Measurements from ENCODE around the gene RAB5B.

RAB5B gene

DNA sequence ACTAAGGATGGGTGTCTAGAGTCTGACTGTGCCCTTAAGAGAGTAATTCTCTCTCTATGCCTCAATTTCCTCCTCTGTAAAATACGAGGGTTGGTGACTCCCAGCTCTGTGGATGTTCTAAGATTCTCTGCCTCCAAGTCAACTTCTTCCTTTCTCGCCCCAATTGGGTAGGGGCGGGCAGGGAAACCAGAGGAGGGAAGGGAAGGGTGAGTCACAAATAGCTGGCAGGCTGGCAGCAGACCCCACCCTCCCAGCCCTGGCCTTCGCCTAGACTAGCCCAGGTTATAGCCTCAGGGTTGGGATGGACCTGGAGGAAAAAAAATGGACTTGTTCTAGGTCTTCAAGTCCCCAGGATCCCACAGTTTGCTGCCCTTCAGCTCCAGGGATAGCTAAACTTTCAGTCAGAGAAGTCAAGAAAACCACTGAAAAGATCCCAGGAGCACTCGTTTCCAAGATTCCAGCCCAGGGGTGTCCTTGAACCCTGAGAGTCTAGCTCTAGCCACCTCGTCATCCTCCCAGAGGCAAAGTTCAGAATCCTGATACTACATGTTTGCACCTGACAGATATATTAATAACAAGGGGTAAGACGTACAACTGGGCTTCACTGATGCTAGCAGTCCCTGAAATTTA is 40.6 kb upstream of the RAB5B start:
- Histone ChIP-seq H3K4me1 (ENCODE audit: control insufficient read depth, insufficient read depth, low read length) (peaks cover 15% of the 10 kb centered on the region), H3K9ac (ENCODE audit: low read length) (no peak overlapping the region), H3K27ac (ENCODE audit: low read depth, low read length) (no peak overlapping the region), H3K27me3 (ENCODE audit: control insufficient read depth, insufficient read depth, low read length) (no peaks in the 10 kb centered on the region), H3K4me3 (ENCODE audit: low read length) (peak overlapping the region; percentile 90), H3K36me3 (ENCODE audit: control insufficient read depth, insufficient read depth, low read length) (no peaks in the 10 kb centered on the region)

DNA sequence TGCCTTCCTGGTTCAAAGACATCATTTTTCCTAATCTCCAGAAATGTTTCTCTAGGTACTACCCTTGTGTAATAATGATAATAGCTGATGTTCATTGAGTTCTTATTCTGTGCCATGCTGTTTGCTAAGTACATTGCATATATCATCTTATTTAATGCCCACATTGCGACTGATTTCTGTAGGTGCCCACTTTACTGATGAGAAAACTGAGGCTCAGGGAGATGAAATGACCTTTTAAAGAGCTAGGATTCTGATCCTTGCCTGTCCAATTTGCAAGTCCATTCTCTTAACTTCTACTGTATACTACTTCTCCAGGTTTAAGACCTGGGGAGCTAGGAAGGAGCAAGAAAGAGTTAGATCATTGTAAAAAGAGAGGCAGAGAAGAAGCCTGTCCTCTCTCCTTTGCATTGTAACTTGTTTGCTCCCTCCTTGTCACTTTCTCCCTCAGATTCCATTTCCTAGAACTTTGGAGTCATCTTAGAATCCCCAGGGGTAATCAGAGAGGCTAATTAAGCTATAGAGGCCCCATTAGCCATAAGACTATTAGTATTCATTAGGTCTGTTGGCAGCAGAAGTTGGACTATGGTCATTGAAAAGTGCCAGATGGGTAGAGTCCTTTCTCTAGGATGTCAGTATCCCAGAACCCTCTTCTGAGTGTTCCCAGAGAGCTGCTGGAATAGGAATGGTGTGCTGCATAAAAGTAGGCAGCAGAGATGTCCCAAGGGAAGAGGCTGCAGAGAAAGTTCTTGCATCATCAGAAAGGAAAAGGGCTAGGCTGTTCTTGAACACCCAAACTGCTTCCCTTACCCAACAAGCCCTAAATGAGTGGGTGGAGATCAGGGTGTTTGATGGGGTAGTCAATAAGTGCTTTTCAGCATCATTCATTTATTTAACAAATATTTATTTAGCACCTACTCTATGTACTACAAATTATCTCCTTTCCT is 39.8 kb upstream of the RAB5B start:
- Histone ChIP-seq H3K36me3 (ENCODE audit: control insufficient read depth, insufficient read depth, low read length) (no peaks in the 10 kb centered on the region), H3K4me1 (ENCODE audit: control insufficient read depth, insufficient read depth, low read length) (peaks cover 15% of the 10 kb centered on the region), H3K27me3 (ENCODE audit: control insufficient read depth, insufficient read depth, low read length) (no peaks in the 10 kb centered on the region), H3K9ac (ENCODE audit: low read length) (no peak overlapping the region), H3K27ac (ENCODE audit: low read depth, low read length) (no peak overlapping the region), H3K4me3 (ENCODE audit: low read length) (no peak overlapping the region)

DNA sequence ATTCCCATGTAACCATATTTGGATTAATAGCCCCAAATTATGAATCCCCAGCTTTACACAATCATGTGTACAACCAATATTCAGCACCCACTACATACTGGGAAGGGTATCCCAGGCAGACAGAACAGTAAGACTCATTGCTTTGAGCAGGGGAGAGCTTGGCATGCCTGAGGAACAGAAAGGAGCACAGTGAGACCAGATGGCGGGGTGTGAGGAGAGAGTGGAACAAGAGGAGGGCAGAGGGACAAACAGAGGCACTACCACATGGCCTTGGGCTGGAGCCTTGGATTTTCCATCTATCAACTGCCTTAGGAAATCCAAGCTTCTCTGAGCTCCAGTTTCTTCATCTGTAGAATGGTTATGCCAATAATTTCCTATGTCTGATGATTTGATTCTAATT is 39.1 kb upstream of the RAB5B start:
- Histone ChIP-seq H3K4me1 (ENCODE audit: control insufficient read depth, insufficient read depth, low read length) (peaks cover 15% of the 10 kb centered on the region), H3K9ac (ENCODE audit: low read length) (no peak overlapping the region), H3K36me3 (ENCODE audit: control insufficient read depth, insufficient read depth, low read length) (no peaks in the 10 kb centered on the region), H3K27me3 (ENCODE audit: control insufficient read depth, insufficient read depth, low read length) (no peaks in the 10 kb centered on the region), H3K4me3 (ENCODE audit: low read length) (no peak overlapping the region), H3K27ac (ENCODE audit: low read depth, low read length) (no peak overlapping the region)

DNA sequence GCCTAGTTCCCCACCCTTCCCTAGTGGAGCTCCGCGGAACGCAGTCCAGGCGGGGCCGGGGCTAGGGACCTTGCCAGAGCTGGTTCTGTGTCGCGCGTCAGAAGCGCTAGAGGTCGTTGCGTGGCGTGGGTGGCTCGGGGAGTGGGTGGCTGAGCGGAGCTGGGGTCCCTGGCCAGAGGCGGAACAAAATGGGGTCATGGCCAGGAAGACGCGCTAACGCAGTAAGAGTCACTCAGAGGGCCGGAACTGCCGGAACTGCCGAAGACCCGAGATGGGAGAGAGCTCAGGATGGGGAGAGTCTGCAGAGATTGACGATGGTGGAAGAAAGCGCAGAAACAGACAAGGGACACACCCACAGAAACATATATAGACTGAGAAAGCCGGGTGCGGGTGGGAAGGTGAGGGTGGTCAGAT is 38.1 kb upstream of the RAB5B start:
- no peak overlapping the region for H3K9ac ChIP-seq (ENCODE audit: low read length)

DNA sequence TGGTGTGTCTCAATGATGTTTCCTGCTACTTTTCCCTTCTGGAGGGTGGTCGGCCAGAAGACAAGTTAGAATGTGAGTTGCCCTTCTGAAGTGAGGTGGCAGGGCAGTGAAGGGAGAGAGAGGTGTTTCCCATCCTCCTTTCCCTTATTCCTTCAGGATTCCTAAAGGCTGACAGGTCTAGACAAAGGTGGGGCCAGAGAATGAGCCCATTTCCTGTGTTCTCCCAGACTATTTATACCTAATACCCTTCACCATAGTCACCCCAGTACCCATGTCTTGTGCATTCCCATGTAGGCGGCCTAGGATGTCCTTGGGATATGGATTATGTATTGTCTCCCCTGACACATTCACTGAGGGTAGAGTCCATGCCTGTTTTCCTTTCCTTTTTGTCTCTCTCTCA is 35.9 kb upstream of the RAB5B start:
- H3K27ac ChIP-seq (ENCODE audit: low read depth, low read length): no peak overlapping the region
- H3K36me3 ChIP-seq (ENCODE audit: control insufficient read depth, insufficient read depth, low read length): peaks cover 5% of the 10 kb centered on the region
- no peak overlapping the region for H3K4me3 ChIP-seq (ENCODE audit: low read length)
- no peak overlapping the region for H3K9ac ChIP-seq (ENCODE audit: low read length)
- H3K27me3 ChIP-seq (ENCODE audit: control insufficient read depth, insufficient read depth, low read length): no peaks in the 10 kb centered on the region
- peaks cover 1% of the 10 kb centered on the region for H3K4me1 ChIP-seq (ENCODE audit: control insufficient read depth, insufficient read depth, low read length)

More for the DNA sequence above, 38.1 kb upstream of the RAB5B start:
- Histone ChIP-seq H3K27ac (ENCODE audit: low read depth, low read length) (no peak overlapping the region), H3K4me1 (ENCODE audit: control insufficient read depth, insufficient read depth, low read length) (peaks cover 12% of the 10 kb centered on the region), H3K4me3 (ENCODE audit: low read length) (peak overlapping the region; percentile 38), H3K27me3 (ENCODE audit: control insufficient read depth, insufficient read depth, low read length) (no peaks in the 10 kb centered on the region), H3K36me3 (ENCODE audit: control insufficient read depth, insufficient read depth, low read length) (no peaks in the 10 kb centered on the region)

DNA sequence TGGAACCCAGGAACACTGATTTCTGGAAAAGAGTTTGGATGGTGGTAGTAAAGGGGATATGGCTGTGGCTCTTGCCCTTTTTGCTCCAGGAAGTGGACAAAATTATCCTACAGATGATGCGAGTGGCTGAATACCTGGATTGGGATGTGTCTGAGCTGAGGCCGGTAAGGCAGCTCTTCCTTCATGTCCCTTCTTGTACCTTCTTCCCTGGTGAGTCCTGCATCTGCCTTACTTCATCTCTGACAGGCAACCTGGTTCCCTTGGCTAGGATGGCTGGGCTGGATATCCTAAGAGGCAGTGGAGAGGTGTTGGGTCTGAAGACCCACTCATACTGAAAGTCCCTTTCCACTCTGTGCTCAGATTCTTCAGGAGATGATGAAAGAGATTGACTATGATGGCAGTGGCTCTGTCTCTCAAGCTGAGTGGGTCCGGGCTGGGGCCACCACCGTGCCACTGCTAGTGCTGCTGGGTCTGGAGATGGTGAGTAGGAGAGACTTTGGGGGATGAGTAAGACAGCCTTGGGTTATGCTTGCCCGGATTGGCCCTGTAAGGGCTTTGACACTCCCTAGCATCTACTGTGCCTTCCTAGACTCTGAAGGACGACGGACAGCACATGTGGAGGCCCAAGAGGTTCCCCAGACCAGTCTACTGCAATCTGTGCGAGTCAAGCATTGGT is 34.9 kb upstream of the RAB5B start:
- no peaks in the 10 kb centered on the region for H3K27me3 ChIP-seq (ENCODE audit: control insufficient read depth, insufficient read depth, low read length)

DNA sequence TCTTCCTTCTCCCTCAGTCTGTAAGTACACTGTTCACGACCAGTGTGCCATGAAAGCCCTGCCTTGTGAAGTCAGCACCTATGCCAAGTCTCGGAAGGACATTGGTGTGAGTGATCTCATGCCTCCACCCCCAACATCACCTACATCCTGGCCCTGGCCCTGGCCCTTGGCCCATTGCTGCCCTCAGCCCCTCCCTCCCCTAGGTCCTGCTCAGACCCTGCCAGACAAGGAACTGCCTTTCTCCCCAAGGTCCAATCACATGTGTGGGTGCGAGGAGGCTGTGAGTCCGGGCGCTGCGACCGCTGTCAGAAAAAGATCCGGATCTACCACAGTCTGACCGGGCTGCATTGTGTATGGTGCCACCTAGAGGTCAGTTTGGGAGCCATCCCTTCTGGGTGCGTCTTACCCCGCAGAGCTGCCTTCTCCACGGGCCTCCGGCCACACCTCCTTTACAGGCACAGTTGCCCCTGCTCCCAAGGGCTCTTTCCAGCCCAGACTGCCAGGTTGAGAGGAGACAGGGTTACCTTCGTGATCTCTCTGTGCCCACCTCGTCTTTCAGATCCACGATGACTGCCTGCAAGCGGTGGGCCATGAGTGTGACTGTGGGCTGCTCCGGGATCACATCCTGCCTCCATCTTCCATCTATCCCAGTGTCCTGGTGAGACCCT is 33.7 kb upstream of the RAB5B start:
- Histone ChIP-seq H3K27ac (ENCODE audit: low read depth, low read length) (no peak overlapping the region), H3K4me3 (ENCODE audit: low read length) (no peak overlapping the region), H3K4me1 (ENCODE audit: control insufficient read depth, insufficient read depth, low read length) (no peaks in the 10 kb centered on the region), H3K36me3 (ENCODE audit: control insufficient read depth, insufficient read depth, low read length) (peaks cover 5% of the 10 kb centered on the region), H3K27me3 (ENCODE audit: control insufficient read depth, insufficient read depth, low read length) (no peaks in the 10 kb centered on the region), H3K9ac (ENCODE audit: low read length) (no peak overlapping the region)

More for the DNA sequence above, 34.9 kb upstream of the RAB5B start:
- Histone ChIP-seq H3K4me1 (ENCODE audit: control insufficient read depth, insufficient read depth, low read length) (no peaks in the 10 kb centered on the region), H3K36me3 (ENCODE audit: control insufficient read depth, insufficient read depth, low read length) (peaks cover 5% of the 10 kb centered on the region), H3K4me3 (ENCODE audit: low read length) (no peak overlapping the region), H3K9ac (ENCODE audit: low read length) (no peak overlapping the region), H3K27ac (ENCODE audit: low read depth, low read length) (no peak overlapping the region)

DNA sequence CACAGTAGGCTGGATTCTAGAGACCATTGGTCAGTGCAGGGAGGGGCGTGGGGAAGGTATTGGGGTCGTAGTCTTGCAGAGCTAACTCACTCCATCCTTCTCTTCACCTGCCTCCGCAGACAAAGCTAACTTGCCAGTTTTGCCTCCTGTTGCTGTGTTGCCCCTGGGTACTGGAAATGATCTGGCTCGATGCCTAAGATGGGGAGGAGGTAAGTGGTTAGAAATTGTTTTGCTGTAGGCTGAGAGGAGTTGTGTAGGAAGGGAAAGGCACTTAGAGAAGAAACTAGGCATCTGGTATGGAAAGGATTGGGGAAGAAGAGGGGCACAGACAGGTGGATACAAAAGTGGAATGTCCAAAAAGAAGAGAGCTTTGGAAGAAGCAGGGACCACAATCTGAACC is 31.8 kb upstream of the RAB5B start:
- no peak overlapping the region for H3K27ac ChIP-seq (ENCODE audit: low read depth, low read length)
- H3K9ac ChIP-seq (ENCODE audit: low read length): no peak overlapping the region
- H3K27me3 ChIP-seq (ENCODE audit: control insufficient read depth, insufficient read depth, low read length): no peaks in the 10 kb centered on the region
- H3K36me3 ChIP-seq (ENCODE audit: control insufficient read depth, insufficient read depth, low read length): peaks cover 5% of the 10 kb centered on the region
- no peak overlapping the region for H3K4me3 ChIP-seq (ENCODE audit: low read length)
- no peaks in the 10 kb centered on the region for H3K4me1 ChIP-seq (ENCODE audit: control insufficient read depth, insufficient read depth, low read length)

DNA sequence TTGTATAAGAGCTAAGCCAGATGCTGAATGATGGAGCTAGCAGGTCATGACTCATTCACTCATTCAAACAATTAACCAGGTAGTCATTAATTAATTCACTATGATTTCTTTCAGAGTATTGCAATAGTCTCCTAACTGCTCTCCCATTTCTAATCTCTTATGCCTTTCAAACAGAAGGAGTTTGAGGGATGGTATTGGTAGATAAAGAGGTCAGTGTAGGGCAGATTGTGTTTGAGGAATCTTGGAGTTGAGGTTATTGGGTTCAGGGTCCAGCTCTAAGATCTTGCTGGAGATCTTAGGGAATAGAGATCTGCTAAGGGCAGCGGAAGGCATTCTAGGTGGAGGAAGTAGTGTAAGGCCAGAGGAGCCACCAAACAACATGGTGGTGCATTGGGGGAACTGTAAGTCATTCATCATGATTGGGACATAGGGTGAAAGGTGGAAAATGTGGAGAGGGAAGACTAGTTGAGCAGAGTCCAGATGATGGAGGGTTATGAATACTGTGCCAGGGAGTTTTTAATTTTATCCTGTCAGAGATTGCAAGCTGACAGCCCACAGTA is 31.2 kb upstream of the RAB5B start:
- Histone ChIP-seq H3K4me1 (ENCODE audit: control insufficient read depth, insufficient read depth, low read length) (no peaks in the 10 kb centered on the region), H3K9ac (ENCODE audit: low read length) (no peak overlapping the region), H3K27ac (ENCODE audit: low read depth, low read length) (no peak overlapping the region), H3K36me3 (ENCODE audit: control insufficient read depth, insufficient read depth, low read length) (peaks cover 5% of the 10 kb centered on the region), H3K4me3 (ENCODE audit: low read length) (no peak overlapping the region), H3K27me3 (ENCODE audit: control insufficient read depth, insufficient read depth, low read length) (no peaks in the 10 kb centered on the region)

DNA sequence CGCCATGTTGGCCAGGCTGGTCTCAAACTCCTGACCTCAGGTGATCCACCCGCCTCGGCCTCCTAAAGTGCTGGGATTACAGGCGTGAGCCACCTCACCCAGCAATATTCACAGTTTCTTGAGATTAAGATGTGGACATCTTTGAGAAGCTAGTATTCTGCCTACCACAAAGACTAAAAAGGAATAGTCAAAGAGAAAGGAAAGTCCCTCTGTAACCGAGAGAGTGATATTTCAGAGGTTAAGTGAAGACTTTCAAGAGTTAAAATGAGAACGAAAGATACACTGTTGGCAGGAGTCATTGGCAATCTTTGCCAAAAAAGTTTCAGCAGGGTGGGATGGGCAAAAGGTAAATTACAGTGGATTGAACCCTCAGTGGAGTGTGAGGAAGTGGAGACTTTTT is 27.3 kb upstream of the RAB5B start:
- Histone ChIP-seq H3K27ac (ENCODE audit: low read depth, low read length) (no peak overlapping the region), H3K9ac (ENCODE audit: low read length) (no peak overlapping the region), H3K27me3 (ENCODE audit: control insufficient read depth, insufficient read depth, low read length) (no peaks in the 10 kb centered on the region), H3K4me3 (ENCODE audit: low read length) (no peak overlapping the region), H3K36me3 (ENCODE audit: control insufficient read depth, insufficient read depth, low read length) (peaks cover 7% of the 10 kb centered on the region), H3K4me1 (ENCODE audit: control insufficient read depth, insufficient read depth, low read length) (no peaks in the 10 kb centered on the region)

DNA sequence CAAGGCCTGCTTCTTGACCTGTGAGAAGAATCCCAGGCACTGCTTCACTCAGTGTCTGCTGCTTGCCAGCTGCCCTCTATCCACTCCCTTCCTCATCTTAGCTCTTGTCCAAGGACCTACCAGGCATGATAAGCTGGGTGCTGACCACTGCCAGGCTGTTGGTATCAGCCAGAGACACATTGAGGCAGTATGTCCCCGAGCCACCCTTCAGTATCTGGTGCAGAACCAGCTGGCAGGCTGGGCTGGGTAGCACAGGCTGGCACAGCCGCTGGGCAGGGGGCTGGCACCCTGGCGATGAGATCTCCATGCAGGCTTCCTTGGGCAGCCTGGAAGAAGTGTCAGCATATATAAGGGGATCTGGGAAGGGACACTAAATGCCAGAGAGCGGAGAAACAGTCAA is 18.5 kb upstream of the RAB5B start:
- Histone ChIP-seq H3K27ac (ENCODE audit: low read depth, low read length) (no peak overlapping the region), H3K9ac (ENCODE audit: low read length) (no peak overlapping the region), H3K4me1 (ENCODE audit: control insufficient read depth, insufficient read depth, low read length) (no peaks in the 10 kb centered on the region), H3K27me3 (ENCODE audit: control insufficient read depth, insufficient read depth, low read length) (no peaks in the 10 kb centered on the region), H3K36me3 (ENCODE audit: control insufficient read depth, insufficient read depth, low read length) (peaks cover 10% of the 10 kb centered on the region), H3K4me3 (ENCODE audit: low read length) (no peak overlapping the region)

All from rectal smooth muscle tissue (tissue), 1 donor.